Vein endothelial cell (primary cell): Measurements from ENCODE around the gene RPS29. TPM values are rescaled to one million over a fixed set of nuclear protein-coding genes. Genes with fewer than 3 reads are reported as not detected.

Experiments used
- small RNA-seq: library from RNA; depleted of rRNA; stranded (forward); fragments of <200 nt; gene quantifications from one replicate; pipeline ENCODE3, GENCODE V24; 2012
- total RNA-seq: library from RNA; depleted of rRNA; stranded (reverse); fragments of >200 nt; gene quantifications from 2 replicates; pipeline ENCODE4 v1.2.3, GENCODE V29; 2012

The RPS29 gene
- 4,246 and 11,118 TPM in 2 replicates for total RNA-seq

DNA sequence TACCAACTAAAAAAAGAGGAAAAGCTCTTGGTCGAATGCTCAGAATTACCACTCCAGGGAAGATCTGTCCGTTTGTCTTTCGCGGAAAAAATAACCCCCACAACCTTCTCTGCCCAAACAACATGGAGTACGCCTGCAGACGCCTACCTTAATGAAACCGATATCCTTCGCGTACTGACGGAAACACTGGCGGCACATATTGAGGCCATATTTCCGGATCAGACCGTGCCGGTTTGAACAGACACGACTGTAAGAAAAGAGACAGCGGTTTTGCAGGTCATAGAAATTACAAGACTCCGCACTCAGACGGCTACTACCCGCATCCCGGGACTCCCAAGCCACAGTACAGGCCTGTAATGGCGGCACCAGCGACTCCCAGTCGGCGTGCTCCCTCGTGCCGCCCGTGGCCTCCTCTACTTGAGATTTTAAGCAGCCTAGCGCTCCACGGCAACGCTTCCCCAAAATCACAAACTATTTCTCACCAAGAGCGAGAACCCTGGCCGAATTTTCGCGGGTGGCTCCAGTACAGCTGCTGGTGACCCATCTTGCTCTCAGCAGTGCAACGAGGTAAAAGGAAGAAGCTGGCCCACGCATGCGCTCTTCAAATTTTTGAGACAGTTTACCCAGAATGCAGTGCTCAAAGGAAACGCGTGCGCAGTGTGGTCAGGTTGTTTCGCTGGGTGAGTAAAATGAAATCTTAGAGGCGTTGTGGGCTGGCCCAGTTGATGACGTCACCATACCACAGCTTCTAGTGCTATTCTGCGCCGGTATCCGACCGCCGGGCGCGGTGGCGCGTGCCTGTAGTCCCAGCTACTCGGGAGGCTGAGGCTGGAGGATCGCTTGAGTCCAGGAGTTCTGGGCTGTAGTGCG, at the start of gene RPS29:
RPS29 (minus strand) TSS at position 578 of the 870 bp plus-strand sequence; CDS start at position 544, 34 bp downstream.

DNA sequence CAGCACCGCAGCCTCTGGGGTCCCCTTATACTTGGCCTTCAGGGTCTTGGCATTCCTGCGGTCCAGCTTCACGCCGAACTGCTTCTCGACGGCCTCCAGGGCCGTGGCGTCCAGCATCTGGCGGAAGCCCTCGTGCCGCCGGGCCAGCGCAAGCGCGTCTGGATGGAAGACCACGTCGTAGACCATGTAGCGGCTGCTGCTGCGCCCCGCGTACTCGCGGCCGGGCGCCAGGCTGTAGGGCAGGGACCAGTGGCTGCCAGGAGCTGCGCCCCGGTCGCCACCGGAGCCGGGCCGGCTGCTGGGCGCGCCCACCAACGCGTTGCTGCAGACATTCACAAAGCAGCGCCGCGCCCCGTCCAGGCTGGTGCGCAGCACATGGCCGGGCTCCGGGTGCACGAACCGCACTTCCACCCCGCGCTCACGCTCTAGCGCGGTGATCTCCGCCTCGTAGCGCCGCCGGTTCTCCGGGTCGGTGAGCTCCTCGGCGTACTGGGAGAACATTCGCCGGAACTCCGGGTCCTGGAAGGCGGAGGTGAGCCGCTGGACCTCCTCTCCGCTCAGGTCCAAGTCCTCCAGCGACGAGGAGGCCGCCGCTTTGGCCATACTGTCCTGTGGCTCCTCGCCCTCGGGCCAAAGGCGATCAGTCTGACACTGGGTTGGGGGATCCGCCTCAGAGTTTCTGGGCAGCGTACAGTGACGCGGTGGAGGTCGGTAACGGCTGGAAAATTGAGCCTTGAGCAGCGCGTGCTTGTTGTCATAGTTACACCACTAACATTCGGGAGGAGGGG, 48.6 kb upstream of the RPS29 start, which contains the start of gene DNAAF2:
DNAAF2 (minus strand) TSS at position 698 of the 788 bp plus-strand sequence; CDS start at position 603, 95 bp downstream.

DNA sequence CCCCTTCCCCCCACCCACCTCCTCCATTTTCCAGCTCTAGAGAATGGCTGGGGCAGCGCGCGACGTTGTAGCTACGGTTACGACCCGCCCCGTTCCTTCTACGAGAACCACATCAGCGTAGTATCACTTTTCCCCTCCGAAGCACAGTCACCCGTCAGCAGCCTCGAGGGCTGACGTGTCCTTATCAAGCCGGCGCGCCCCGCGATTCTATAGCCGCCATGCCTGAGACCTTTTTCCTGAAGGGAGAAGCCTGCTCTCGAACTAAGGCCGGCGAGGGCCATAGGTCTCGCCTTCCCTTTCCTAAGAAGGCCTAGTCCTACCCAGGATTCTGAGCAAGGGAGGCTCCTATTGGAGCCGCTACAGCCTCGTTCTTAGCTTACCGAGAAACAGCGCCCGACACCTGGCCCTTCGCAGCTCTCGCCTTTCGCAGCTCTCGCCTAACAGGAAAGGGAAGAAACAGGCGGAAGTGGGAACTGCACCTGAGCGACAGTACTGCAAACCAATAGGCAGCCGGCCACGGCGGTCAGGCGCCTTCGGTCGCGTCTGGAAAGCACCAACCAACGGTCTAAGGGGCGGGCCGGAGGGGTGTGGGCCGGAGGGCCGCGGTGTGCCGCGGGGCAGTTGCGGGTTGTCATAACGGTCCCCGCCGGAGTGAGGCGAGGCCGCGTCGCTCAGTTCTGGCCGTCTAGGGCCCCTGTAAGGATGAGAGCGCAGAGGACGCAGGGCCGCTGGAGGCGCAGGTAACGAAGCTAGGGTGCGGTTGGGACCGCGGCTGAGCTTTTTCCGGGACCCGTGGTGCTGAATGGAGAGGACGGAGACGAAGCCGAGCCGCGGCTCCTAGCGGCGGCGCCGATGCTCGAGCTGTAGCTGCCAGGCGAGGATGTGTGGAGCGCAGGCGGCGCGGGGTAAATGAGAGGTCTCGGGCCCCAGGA, 34.3 kb upstream of the RPS29 start, which contains the start of the genes MGAT2 and RPL36AL:
MGAT2 (plus strand) TSS at position 618 of the 932 bp plus-strand sequence. CDS start 470 bp downstream, outside the sequence.
RPL36AL (minus strand) TSS at position 445 of the 932 bp plus-strand sequence. CDS start 1,522 bp downstream, outside the sequence.

DNA sequence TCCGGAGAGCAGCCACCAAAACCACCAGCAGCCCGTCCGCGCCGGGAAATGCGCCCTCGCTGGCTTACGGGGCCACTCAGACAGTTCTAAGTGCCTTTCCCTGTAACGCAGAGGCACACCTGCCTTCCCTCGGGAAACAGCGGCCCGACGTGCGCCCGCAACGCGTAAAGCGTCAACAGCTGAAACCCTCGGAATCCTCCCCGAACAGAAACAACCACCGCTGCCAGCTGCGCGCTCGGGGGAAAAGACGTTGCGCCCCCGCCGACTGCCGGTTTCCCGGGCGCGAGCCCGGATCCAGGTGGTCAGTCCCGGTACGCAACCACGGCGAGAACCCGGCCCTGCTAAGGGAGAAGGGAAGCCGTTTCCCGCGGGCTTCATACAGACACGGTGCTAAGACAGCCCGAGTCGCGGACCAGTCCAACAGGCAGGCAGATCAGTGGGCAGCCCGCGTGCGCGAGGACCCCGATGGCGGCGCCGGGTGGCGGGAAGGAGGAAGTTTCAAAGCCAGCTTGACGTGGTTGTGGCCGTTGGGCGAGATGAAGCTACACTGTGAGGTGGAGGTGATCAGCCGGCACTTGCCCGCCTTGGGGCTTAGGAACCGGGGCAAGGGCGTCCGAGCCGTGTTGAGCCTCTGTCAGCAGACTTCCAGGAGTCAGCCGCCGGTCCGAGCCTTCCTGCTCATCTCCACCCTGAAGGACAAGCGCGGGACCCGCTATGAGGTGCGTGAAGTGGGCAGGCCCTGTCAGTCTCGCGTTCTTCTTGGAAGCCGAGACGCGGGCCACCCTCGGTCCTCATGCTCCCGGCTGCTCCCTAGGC, 12.5 kb upstream of the RPS29 start, which contains the start of gene LRR1:
LRR1 (plus strand) TSS at position 456 of the 816 bp plus-strand sequence; CDS start at position 537, 81 bp downstream.

Small RNA genes within 50 kb of the gene (small RNA-seq; reads per million reads assigned to genes)
- gene AL139099.3: not detected
- gene AL139099.4: not detected
- not detected for gene RF00019
- gene RNA5SP384: not detected

Other genes with a start within 250 kb of the RPS29 start
- 18.0 and 21.3 TPM in 2 replicates for gene LRR1, start 12.6 kb upstream of the RPS29 start, total RNA-seq
- gene RPL36AL, start 34.2 kb upstream of the RPS29 start, total RNA-seq: 147 and 150 TPM in 2 replicates
- 85.3 and 101 TPM in 2 replicates for gene MGAT2, start 34.4 kb upstream of the RPS29 start, total RNA-seq
- gene DNAAF2, start 48.9 kb upstream of the RPS29 start, total RNA-seq: 8.8 and 10.6 TPM in 2 replicates
- 8.8 and 16.0 TPM in 2 replicates for gene POLE2, start 101.8 kb upstream of the RPS29 start, total RNA-seq
- gene KLHDC1, start 106.7 kb upstream of the RPS29 start, total RNA-seq: 1.3 TPM in 2 replicates
- gene KLHDC2, start 181.8 kb upstream of the RPS29 start, total RNA-seq: 42.4 and 45.4 TPM in 2 replicates